Stimulated activated CD4-positive, alpha-beta T cell treated with anti-CD3 and anti-CD28 coated beads, TNF-alpha, amount 100 ng/mL, for 48 hours (primary cell): ENCODE results near the gene CRIM1.
"Not testable (repeated sequence)": the region's sequence is repeated elsewhere in the genome, so short reads cannot be mapped to it uniquely, and the experiment has no call there.

Experiments used
- DNase-seq, 3 donors: peaks; one replicate each; pipeline ENCODE4 v3.0.0-alpha.2; 2020; ENCODE audit warnings: low read depth in 3 of 3

Gene CRIM1

GRCh38 chr2:36355151-36355889, at the start of gene CRIM1:
TSS of gene CRIM1 (plus strand) at chr2:36355778. CDS start at chr2:36356293, 515 bp downstream.
- peak in 2 of 3 donors; percentile 20 to 46 for DNase-seq

- DNase-seq = no peak
Observed at GRCh38 chr2:36307441-36307840, 48.1 kb upstream of the CRIM1 start.

GRCh38 chr2:36310444-36310843, 45.1 kb upstream of the CRIM1 start:
- DNase-seq = not testable (repeated sequence)

GRCh38 chr2:36318547-36318946, 37.0 kb upstream of the CRIM1 start:
- no peak for DNase-seq

GRCh38 chr2:36322108-36322507, 33.5 kb upstream of the CRIM1 start:
- no peak for DNase-seq

- no peak for DNase-seq
Observed at GRCh38 chr2:36326286-36326685, 29.3 kb upstream of the CRIM1 start.

- no peak for DNase-seq
Observed at GRCh38 chr2:36329251-36329650, 26.3 kb upstream of the CRIM1 start.

- no peak for DNase-seq
Observed at GRCh38 chr2:36329746-36330472, 25.7 kb upstream of the CRIM1 start.

GRCh38 chr2:36330473-36331395, 24.8 kb upstream of the CRIM1 start:
- DNase-seq = no peak

GRCh38 chr2:36333350-36334012, 22.1 kb upstream of the CRIM1 start:
- DNase-seq = no peak

GRCh38 chr2:36335597-36335996, 20.0 kb upstream of the CRIM1 start:
- DNase-seq = no peak

- DNase-seq = no peak
Observed at GRCh38 chr2:36336321-36336720, 19.3 kb upstream of the CRIM1 start.

- no peak for DNase-seq
Observed at GRCh38 chr2:36337354-36337753, 18.2 kb upstream of the CRIM1 start.

GRCh38 chr2:36338124-36338826, 17.3 kb upstream of the CRIM1 start:
- no peak for DNase-seq

GRCh38 chr2:36338827-36339145, 16.8 kb upstream of the CRIM1 start:
- DNase-seq = no peak

- no peak for DNase-seq
Observed at GRCh38 chr2:36339607-36340218, 15.9 kb upstream of the CRIM1 start.

- no peak for DNase-seq
Observed at GRCh38 chr2:36343606-36344005, 12.0 kb upstream of the CRIM1 start.

GRCh38 chr2:36348721-36349120, 6.9 kb upstream of the CRIM1 start:
- DNase-seq = no peak

- DNase-seq = no peak
Observed at GRCh38 chr2:36351291-36351690, 4.3 kb upstream of the CRIM1 start.

- no peak for DNase-seq
Observed at GRCh38 chr2:36351736-36352349, 3.7 kb upstream of the CRIM1 start.
